Trophoblast cell (in vitro differentiated cells and primary cell): Measurements from ENCODE around the gene FJX1.

Source experiments
- DNase-seq, 2 donors: peaks; one replicate each; pipeline ENCODE4 v3.0.0-alpha.2; 2016
- H2AFZ ChIP-seq: 2 replicates; pipeline ENCODE4 v1.6.1; 2013; ENCODE audit warnings: low read length, moderate library complexity, mild to moderate bottlenecking; ENCODE audit not compliant: insufficient read depth, poor library complexity
- H2AK5ac ChIP-seq: 2 replicates; pipeline ENCODE4 v1.6.1; 2013; ENCODE audit warnings: mild to moderate bottlenecking, low read length
- H2BK120ac ChIP-seq: 2 replicates; pipeline ENCODE4 v1.6.1; 2013; ENCODE audit warnings: low read length, mild to moderate bottlenecking, moderate library complexity; ENCODE audit not compliant: insufficient read depth, poor library complexity
- H2BK12ac ChIP-seq: 2 replicates; pipeline ENCODE4 v1.6.1; 2013; ENCODE audit warnings: mild to moderate bottlenecking, low read length, moderate library complexity
- H2BK5ac ChIP-seq: 2 replicates; pipeline ENCODE4 v1.6.1; 2013; ENCODE audit warnings: low read length, low read depth, moderate library complexity, mild to moderate bottlenecking; ENCODE audit not compliant: poor library complexity
- H3K14ac ChIP-seq: 2 replicates; pipeline ENCODE4 v1.6.1; 2013; ENCODE audit warnings: mild to moderate bottlenecking, low read length
- H3K18ac ChIP-seq: 2 replicates; pipeline ENCODE4 v1.6.1; 2013; ENCODE audit warnings: mild to moderate bottlenecking, low read length
- H3K23ac ChIP-seq: 2 replicates; pipeline ENCODE4 v1.6.1; 2013; ENCODE audit warnings: low read length
- H3K27ac ChIP-seq: 2 replicates; pipeline ENCODE4 v1.5.1; 2013; ENCODE audit warnings: low read depth, mild to moderate bottlenecking, inconsistent platforms, low read length, moderate library complexity
- H3K27me3 ChIP-seq: 2 replicates; pipeline ENCODE4 v1.6.1; 2013; ENCODE audit warnings: inconsistent platforms, mild to moderate bottlenecking, low read length, moderate library complexity; ENCODE audit not compliant: insufficient read depth
- H3K36me3 ChIP-seq, 2 experiments: 1 replicate in 1 of 2; 2 replicates in 1 of 2; pipeline ENCODE4 v1.6.1; 2013; ENCODE audit warnings: low read length in 2 of 2, mild to moderate bottlenecking in 2 of 2, moderate library complexity in 1 of 2; ENCODE audit not compliant: insufficient read depth in 2 of 2, control insufficient read depth in 1 of 2
- H3K4ac ChIP-seq: 2 replicates; pipeline ENCODE4 v1.6.1; 2013; ENCODE audit warnings: low read depth, mild to moderate bottlenecking, low read length, moderate library complexity
- H3K4me1 ChIP-seq, 2 experiments: 1 replicate in 1 of 2; 2 replicates in 1 of 2; pipeline ENCODE4 v1.6.1; 2013; ENCODE audit warnings: low read length in 2 of 2, mild to moderate bottlenecking in 2 of 2, moderate library complexity in 1 of 2; ENCODE audit not compliant: insufficient read depth in 2 of 2, control insufficient read depth in 1 of 2
- H3K4me2 ChIP-seq: 2 replicates; pipeline ENCODE4 v1.6.1; 2013; ENCODE audit warnings: inconsistent platforms, mild to moderate bottlenecking, low read length, moderate library complexity
- H3K4me3 ChIP-seq: 2 replicates; pipeline ENCODE4 v1.5.1; 2013; ENCODE audit warnings: mild to moderate bottlenecking, low read depth, low read length, inconsistent platforms
- H3K79me1 ChIP-seq: one replicate; pipeline ENCODE4 v1.6.1; 2013; ENCODE audit warnings: low read length
- H3K79me2 ChIP-seq: 2 replicates; pipeline ENCODE4 v1.6.1; 2013; ENCODE audit warnings: low read length, mild to moderate bottlenecking; ENCODE audit not compliant: control insufficient read depth, insufficient read depth, poor library complexity
- H3K9ac ChIP-seq: 2 replicates; pipeline ENCODE4 v1.6.1; 2013; ENCODE audit warnings: mild to moderate bottlenecking, low read length
- H3K9me3 ChIP-seq: 2 replicates; pipeline ENCODE4 v1.6.1; 2013; ENCODE audit warnings: low read depth, mild to moderate bottlenecking, control low read depth, inconsistent platforms, low read length; ENCODE audit not compliant: insufficient read depth
- H4K12ac ChIP-seq: 2 replicates; pipeline ENCODE4 v1.6.1; 2013; ENCODE audit warnings: low read depth, mild to moderate bottlenecking, low read length, moderate library complexity
- H4K8ac ChIP-seq: 2 replicates; pipeline ENCODE4 v1.6.1; 2013; ENCODE audit warnings: low read depth, mild to moderate bottlenecking, low read length, moderate library complexity
- H4K91ac ChIP-seq: one replicate; pipeline ENCODE4 v1.6.1; 2013; ENCODE audit warnings: low read depth, mild to moderate bottlenecking, low read length, moderate library complexity
- WGBS: extraction: QIAGEN DNeasy Blood & Tissue Kit; methylation state at CpG from one replicate; pipeline ENCODE4 v1.1.7; 2013; ENCODE audit warnings: missing lambda C conversion rate; ENCODE audit not compliant: insufficient read length, insufficient coverage; ENCODE audit errors: extremely low coverage; 5-methylcytosine and 5-hydroxymethylcytosine counted together

The FJX1 gene

DNA sequence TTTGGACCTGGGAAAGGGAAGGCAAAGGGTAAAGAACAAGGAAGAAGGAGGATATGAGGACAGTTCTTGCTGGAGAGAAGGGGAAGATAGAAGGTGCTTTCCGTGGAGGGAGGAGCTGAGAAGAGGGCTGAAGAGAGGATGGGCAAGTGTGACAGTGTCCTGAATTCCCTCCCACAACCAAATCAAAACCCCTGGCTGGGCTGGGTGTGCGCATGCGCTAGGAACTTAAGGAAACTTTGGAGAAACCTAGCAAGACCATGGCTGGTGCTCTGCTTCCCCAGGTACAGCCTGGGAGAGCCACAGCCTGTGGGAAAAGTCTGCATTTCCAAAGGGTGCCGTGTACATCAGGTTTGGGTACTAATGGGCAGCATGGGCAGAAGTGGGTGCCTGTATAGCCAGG, 29.0 kb upstream of the FJX1 start:
- Histone ChIP-seq H3K4ac (no peak overlapping the region), H3K14ac (no peak overlapping the region), H3K9ac (no peak overlapping the region), H2AFZ (no peak overlapping the region), H2BK120ac (no peak overlapping the region), H3K4me3 (no peak overlapping the region), H2BK12ac (no peak overlapping the region), H3K18ac (no peak overlapping the region), H3K79me1 (no peaks in the 10 kb centered on the region), H3K36me3 (no peaks in the 10 kb centered on the region), H4K91ac (no peak overlapping the region), H3K23ac (no peak overlapping the region), H4K8ac (no peak overlapping the region), H3K4me1 (no peaks in the 10 kb centered on the region), H3K79me2 (no peaks in the 10 kb centered on the region), H3K9me3 (no peaks in the 10 kb centered on the region), H2BK5ac (no peak overlapping the region), H3K4me2 (no peak overlapping the region), H3K27me3 (no peaks in the 10 kb centered on the region), H4K12ac (no peak overlapping the region), H2AK5ac (no peak overlapping the region), H3K27ac (no peak overlapping the region)
- no peak for DNase-seq
- no CpG with 5 or more reads among the region's 4 CpGs for WGBS

DNA sequence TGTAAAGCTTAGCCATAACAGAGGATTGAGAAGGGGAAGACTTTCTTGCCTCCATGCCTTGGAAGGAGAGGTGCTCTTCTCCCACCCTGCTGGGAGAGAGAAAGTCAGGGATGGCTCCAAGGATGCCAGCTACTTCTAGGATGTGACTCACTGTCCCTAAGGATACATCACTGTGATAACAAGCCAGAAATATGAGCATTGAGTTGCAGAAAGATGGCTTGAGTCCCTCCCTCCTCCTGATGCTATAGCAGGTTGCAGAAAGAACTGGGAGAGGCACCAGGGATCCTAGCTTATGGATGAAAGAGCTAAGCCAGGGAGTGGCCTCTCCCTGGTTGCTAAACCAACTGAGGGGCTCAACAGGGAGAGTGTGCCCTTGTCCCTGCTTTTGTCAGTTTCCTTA, 27.8 kb upstream of the FJX1 start:
- no peak overlapping the region for H3K23ac ChIP-seq
- no peak overlapping the region for H2AK5ac ChIP-seq
- no peak overlapping the region for H3K27ac ChIP-seq
- no peak overlapping the region for H2BK120ac ChIP-seq
- H3K18ac ChIP-seq = no peak overlapping the region
- H3K4me1 ChIP-seq = no peaks in the 10 kb centered on the region
- H3K9me3 ChIP-seq = no peaks in the 10 kb centered on the region
- no peak overlapping the region for H4K12ac ChIP-seq
- no peak overlapping the region for H3K4ac ChIP-seq
- H2BK12ac ChIP-seq = no peak overlapping the region
- H3K79me2 ChIP-seq = no peaks in the 10 kb centered on the region
- no peak overlapping the region for H2AFZ ChIP-seq
- no peak overlapping the region for H4K8ac ChIP-seq
- no peaks in the 10 kb centered on the region for H3K79me1 ChIP-seq
- H3K27me3 ChIP-seq = no peaks in the 10 kb centered on the region
- no peak overlapping the region for H3K4me3 ChIP-seq
- no peak for DNase-seq
- no peak overlapping the region for H4K91ac ChIP-seq
- H3K14ac ChIP-seq = no peak overlapping the region
- no peaks in the 10 kb centered on the region for H3K36me3 ChIP-seq
- no peak overlapping the region for H2BK5ac ChIP-seq
- H3K9ac ChIP-seq = no peak overlapping the region
- no peak overlapping the region for H3K4me2 ChIP-seq

DNA sequence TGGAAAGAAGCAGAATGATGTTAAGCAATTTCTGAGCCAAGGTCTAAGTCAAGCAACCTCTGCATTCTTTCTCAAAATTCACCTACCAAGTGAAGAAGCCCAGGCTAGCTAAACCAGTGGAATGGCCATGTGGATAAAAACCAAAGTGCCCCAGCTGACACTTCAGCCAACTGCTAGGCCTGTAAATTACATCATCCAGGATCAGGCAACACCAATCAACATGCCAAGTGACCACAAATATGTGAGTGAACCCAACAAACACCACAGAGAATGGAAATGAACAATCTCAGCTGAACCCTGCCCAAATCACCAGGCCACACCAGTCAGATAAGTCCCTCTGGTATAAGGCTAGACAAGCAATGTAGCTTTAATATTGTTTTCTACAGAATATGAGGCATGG, 25.1 kb upstream of the FJX1 start:
- Histone ChIP-seq H3K4ac (no peak overlapping the region), H4K8ac (no peak overlapping the region), H3K4me2 (no peak overlapping the region), H3K18ac (no peak overlapping the region), H2BK12ac (no peak overlapping the region), H3K14ac (no peak overlapping the region), H3K4me3 (no peak overlapping the region), H4K12ac (no peak overlapping the region), H3K9me3 (no peaks in the 10 kb centered on the region), H2BK5ac (no peak overlapping the region), H3K27ac (no peak overlapping the region), H2AFZ (no peak overlapping the region), H3K9ac (no peak overlapping the region), H2AK5ac (no peak overlapping the region), H3K23ac (no peak overlapping the region), H3K27me3 (no peaks in the 10 kb centered on the region), H3K36me3 (no peaks in the 10 kb centered on the region), H4K91ac (no peak overlapping the region), H3K79me1 (no peaks in the 10 kb centered on the region), H2BK120ac (no peak overlapping the region), H3K79me2 (no peaks in the 10 kb centered on the region), H3K4me1 (no peaks in the 10 kb centered on the region)
- DNase-seq = no peak

DNA sequence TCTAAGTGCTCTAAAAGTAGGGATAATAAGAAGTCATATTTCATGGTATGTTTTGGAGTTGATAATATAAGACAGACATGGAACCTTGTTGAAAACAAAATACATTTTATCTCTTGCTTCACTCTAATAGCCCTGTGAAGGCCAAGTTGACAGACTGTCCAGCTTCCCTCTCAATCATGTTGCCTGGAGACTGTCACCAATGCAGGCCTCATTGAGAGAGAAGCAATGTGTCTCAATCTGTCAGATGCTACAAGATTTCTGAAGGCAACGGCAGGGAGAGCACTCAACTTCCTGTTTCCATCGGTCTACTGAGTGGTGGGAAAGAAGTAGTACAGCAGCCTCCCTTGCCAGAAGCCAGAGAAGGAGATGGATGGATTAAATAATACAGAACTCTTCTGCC, 23.6 kb upstream of the FJX1 start:
- no CpG with 5 or more reads among the region's 2 CpGs for WGBS
- H3K4me1 ChIP-seq = no peaks in the 10 kb centered on the region

More for the DNA sequence above, 23.6 kb upstream of the FJX1 start:
- no peaks in the 10 kb centered on the region for H3K79me1 ChIP-seq
- H2BK120ac ChIP-seq = no peak overlapping the region
- no peak overlapping the region for H3K4me3 ChIP-seq
- no peak overlapping the region for H3K4me2 ChIP-seq
- DNase-seq = no peak
- no peak overlapping the region for H3K9ac ChIP-seq
- H3K4ac ChIP-seq = no peak overlapping the region
- no peak overlapping the region for H2BK12ac ChIP-seq
- H3K27me3 ChIP-seq = no peaks in the 10 kb centered on the region
- H4K91ac ChIP-seq = no peak overlapping the region
- H4K8ac ChIP-seq = no peak overlapping the region
- no peak overlapping the region for H3K27ac ChIP-seq
- H4K12ac ChIP-seq = no peak overlapping the region
- H3K79me2 ChIP-seq = no peaks in the 10 kb centered on the region
- no peak overlapping the region for H3K14ac ChIP-seq
- no peak overlapping the region for H3K18ac ChIP-seq
- no peaks in the 10 kb centered on the region for H3K9me3 ChIP-seq
- H2AFZ ChIP-seq = no peak overlapping the region
- no peak overlapping the region for H2AK5ac ChIP-seq
- no peaks in the 10 kb centered on the region for H3K36me3 ChIP-seq
- H3K23ac ChIP-seq = no peak overlapping the region
- H2BK5ac ChIP-seq = no peak overlapping the region
